ENCODE measurements around the gene ARVCF. TPM values are rescaled to one million over a fixed set of nuclear protein-coding genes. Genes with fewer than 3 reads are reported as not detected.
A peak's percentile ranks its signal among the peaks of the same experiment; 100 is the strongest.

The ARVCF gene
- total and polyA plus RNA-seq, 2 experiments from 2014 or later: 15.6 to 122 TPM

GRCh38 chr22:19962909-19963806 is 53.5 kb downstream of the ARVCF start:
- Histone ChIP-seq H3K4me1 (ENCODE audit: insufficient read depth) (peaks cover 14% of the 10 kb centered on the region), H3K4me3 (peak overlapping the region; percentile 45)
- H3K4me1 Mint-ChIP-seq: peaks cover 36% of the 10 kb centered on the region

More at GRCh38 chr22:19962909-19963806, 53.5 kb downstream of the ARVCF start:
- peaks cover 8% of the 10 kb centered on the region; the same call in 1 of the 2 replicates for H3F3A ChIP-seq (replicated peaks; ENCODE audit: low read depth)
- H3K27ac ChIP-seq (ENCODE audit: low read depth): 0 out of 2 replicates have a peak overlapping the region, but pooled peaks have one; percentile 26
- TF ChIP-seq POLR2AphosphoS5 (IDR thresholded peaks at IDR 0.05; ENCODE audit: low read depth) (0 out of 2 replicates have a peak, but pooled peaks have one; percentile 11), STAT1 (IDR thresholded peaks at IDR 0.05; ENCODE audit: unreplicated experiment) (no peak), ZNF114 (CRISPR knock-in tag; IDR thresholded peaks at IDR 0.05) (no peak), REST (IDR thresholded peaks at IDR 0.05; ENCODE audit: unreplicated experiment) (no peak)
- TF ChIP-seq, protein P1, sequence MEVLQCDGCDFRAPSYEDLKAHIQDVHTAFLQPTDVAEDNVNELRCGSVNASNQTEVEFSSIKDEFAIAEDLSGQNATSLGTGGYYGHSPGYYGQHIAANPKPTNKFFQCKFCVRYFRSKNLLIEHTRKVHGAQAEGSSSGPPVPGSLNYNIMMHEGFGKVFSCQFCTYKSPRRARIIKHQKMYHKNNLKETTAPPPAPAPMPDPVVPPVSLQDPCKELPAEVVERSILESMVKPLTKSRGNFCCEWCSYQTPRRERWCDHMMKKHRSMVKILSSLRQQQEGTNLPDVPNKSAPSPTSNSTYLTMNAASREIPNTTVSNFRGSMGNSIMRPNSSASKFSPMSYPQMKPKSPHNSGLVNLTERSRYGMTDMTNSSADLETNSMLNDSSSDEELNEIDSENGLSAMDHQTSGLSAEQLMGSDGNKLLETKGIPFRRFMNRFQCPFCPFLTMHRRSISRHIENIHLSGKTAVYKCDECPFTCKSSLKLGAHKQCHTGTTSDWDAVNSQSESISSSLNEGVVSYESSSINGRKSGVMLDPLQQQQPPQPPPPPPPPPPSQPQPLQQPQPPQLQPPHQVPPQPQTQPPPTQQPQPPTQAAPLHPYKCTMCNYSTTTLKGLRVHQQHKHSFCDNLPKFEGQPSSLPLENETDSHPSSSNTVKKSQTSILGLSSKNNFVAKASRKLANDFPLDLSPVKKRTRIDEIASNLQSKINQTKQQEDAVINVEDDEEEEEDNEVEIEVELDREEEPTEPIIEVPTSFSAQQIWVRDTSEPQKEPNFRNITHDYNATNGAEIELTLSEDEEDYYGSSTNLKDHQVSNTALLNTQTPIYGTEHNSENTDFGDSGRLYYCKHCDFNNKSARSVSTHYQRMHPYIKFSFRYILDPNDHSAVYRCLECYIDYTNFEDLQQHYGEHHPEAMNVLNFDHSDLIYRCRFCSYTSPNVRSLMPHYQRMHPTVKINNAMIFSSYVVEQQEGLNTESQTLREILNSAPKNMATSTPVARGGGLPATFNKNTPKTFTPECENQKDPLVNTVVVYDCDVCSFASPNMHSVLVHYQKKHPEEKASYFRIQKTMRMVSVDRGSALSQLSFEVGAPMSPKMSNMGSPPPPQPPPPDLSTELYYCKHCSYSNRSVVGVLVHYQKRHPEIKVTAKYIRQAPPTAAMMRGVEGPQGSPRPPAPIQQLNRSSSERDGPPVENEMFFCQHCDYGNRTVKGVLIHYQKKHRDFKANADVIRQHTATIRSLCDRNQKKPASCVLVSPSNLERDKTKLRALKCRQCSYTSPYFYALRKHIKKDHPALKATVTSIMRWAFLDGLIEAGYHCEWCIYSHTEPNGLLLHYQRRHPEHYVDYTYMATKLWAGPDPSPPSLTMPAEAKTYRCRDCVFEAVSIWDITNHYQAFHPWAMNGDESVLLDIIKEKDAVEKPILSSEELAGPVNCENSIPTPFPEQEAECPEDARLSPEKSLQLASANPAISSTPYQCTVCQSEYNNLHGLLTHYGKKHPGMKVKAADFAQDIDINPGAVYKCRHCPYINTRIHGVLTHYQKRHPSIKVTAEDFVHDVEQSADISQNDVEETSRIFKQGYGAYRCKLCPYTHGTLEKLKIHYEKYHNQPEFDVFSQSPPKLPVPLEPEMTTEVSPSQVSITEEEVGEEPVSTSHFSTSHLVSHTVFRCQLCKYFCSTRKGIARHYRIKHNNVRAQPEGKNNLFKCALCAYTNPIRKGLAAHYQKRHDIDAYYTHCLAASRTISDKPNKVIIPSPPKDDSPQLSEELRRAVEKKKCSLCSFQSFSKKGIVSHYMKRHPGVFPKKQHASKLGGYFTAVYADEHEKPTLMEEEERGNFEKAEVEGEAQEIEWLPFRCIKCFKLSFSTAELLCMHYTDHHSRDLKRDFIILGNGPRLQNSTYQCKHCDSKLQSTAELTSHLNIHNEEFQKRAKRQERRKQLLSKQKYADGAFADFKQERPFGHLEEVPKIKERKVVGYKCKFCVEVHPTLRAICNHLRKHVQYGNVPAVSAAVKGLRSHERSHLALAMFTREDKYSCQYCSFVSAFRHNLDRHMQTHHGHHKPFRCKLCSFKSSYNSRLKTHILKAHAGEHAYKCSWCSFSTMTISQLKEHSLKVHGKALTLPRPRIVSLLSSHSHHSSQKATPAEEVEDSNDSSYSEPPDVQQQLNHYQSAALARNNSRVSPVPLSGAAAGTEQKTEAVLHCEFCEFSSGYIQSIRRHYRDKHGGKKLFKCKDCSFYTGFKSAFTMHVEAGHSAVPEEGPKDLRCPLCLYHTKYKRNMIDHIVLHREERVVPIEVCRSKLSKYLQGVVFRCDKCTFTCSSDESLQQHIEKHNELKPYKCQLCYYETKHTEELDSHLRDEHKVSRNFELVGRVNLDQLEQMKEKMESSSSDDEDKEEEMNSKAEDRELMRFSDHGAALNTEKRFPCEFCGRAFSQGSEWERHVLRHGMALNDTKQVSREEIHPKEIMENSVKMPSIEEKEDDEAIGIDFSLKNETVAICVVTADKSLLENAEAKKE (CRISPR knock-in tag; IDR thresholded peaks at IDR 0.05): no peak
- peak overlapping the region; percentile 68 for H3K4me3 Mint-ChIP-seq
- peaks cover 8% of the 10 kb centered on the region for H3K27me3 Mint-ChIP-seq (ENCODE audit: insufficient read depth, low read depth, poor library complexity)
- H3K79me2 ChIP-seq (replicated peaks; ENCODE audit: insufficient read depth): no peaks in the 10 kb centered on the region
- no peaks in the 10 kb centered on the region; the same call in 1 of the 2 replicates for H4K20me1 ChIP-seq (replicated peaks; ENCODE audit: insufficient read depth)
- no peak overlapping the region for H2AFZ ChIP-seq
- no peaks in the 10 kb centered on the region for H3K36me3 ChIP-seq (ENCODE audit: insufficient read depth)
- no peaks in the 10 kb centered on the region; the same call in 2 of the 3 replicates for H3K9me3 Mint-ChIP-seq
- DNase-seq (ENCODE audit: low spot score): peak; percentile 86
- peak overlapping the region; percentile 96 for H3K27ac Mint-ChIP-seq
- peaks cover 6% of the 10 kb centered on the region; the same call in 2 of the 3 replicates for H3K36me3 Mint-ChIP-seq (ENCODE audit: low read depth)
- no peaks in the 10 kb centered on the region for H3K9me2 ChIP-seq (ENCODE audit: insufficient read depth)
- ATAC-seq: peak; percentile 48
- H3K27me3 ChIP-seq (ENCODE audit: insufficient read depth): no peaks in the 10 kb centered on the region
- peak overlapping the region; percentile 81 for H3K4me2 ChIP-seq
